Esophagus squamous epithelium (tissue), 5 donors: ENCODE measurements around the gene CARD11. TPM values are rescaled to one million over a fixed set of nuclear protein-coding genes. Genes with fewer than 3 reads are reported as not detected.

Experiments
- DNase-seq: peaks from one replicate; lab custom pipeline; 2025; lab: John Stamatoyannopoulos, UW
- H3K27ac ChIP-seq, 4 donors: fragments of 200-600 bp; sonication (generic); one replicate each; pipeline ENCODE4 v1.5.1; 2016 to 2019; ENCODE audit warnings: mild to moderate bottlenecking in 1 of 4
- H3K27me3 ChIP-seq, 4 donors: fragments of 200-600 bp; sonication (generic); 1 replicate in 3 of 4; 2 replicates in 1 of 4; pipeline versions ENCODE4 v1.5.1 to v1.6.0; 2017 to 2021; ENCODE audit warnings: antibody characterized with exemption in 1 of 4
- H3K36me3 ChIP-seq, 3 donors: fragments of 200-600 bp; sonication (generic); one replicate each; pipeline ENCODE4 v1.5.1; 2016 to 2019
- H3K4me1 ChIP-seq, 3 donors: fragments of 200-600 bp; sonication (generic); one replicate each; pipeline ENCODE4 v1.5.1; 2017 to 2019
- H3K4me3 ChIP-seq, 4 donors: fragments of 200-600 bp; sonication (generic); 1 replicate in 3 of 4; 2 replicates in 1 of 4; pipeline ENCODE4 v1.5.1; 2016 to 2019; ENCODE audit warnings: mild to moderate bottlenecking in 2 of 4, moderate library complexity in 1 of 4
- H3K9me3 ChIP-seq, 3 donors: fragments of 200-600 bp; sonication (generic); one replicate each; pipeline ENCODE4 v1.5.1; 2016 to 2019
- POLR2A ChIP-seq, 4 donors: fragments of 450-650 bp; IDR thresholded peaks; one replicate each; pipeline ENCODE4 v1.6.1; 2017; ENCODE audit warnings: antibody characterized with exemption in 4 of 4, mild to moderate bottlenecking in 4 of 4, moderate library complexity in 3 of 4
- WGBS, 2 donors: methylation state at CpG; one replicate each; pipeline ENCODE4 v1.1.5; 2018; 5-methylcytosine and 5-hydroxymethylcytosine counted together
- intact Hi-C: fragments of 100-400 bp; cut with DNase I; formaldehyde crosslinking; loops from one replicate; pipeline ENCODE4 v1.15.0; 2022
- total RNA-seq, 4 donors: library from RNA; depleted of rRNA; stranded (reverse); fragments of >200 nt; gene quantifications; one replicate each; pipeline ENCODE4 v1.1.0, GENCODE V29; 2016
- TF ChIP-seq, protein P1 (sequence below), 6 experiments: fragments of 450-650 bp in 4 of 6; fragments of 200-600 bp in 2 of 6; sonication (generic) in 2 of 6; IDR thresholded peaks; one replicate each; pipeline ENCODE4 v1.5.1; 2016 to 2019; ENCODE audit warnings: antibody characterized with exemption in 6 of 6, mild to moderate bottlenecking in 4 of 6, moderate library complexity in 4 of 6
- donor health status: DM: yes; HTN: yes; CAD: no.

Gene CARD11
- total RNA-seq, 4 donors from 2014 or later = 0.92 to 2.6 (median 1.6) TPM

DNA sequence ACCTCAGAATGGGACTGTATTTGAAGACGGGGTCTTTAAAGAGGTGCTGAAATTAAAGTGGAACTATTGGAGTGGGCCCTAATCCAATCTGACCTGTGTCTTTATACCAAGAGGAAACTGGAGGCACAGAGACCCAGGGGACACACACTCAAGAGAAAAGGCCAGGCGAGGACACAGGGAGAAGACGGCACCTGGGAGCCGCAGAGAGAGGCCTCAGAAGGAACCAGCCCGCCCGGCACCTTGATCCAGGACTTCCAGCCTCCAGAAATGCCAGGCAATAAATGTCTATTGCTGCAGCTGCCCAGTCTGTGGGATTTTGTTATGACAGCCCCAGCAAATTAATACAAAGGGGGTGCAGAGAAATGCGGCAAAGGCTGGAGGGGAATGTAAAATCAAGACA lies 10.5 kb downstream of the CARD11 start:
- 76 to 79% methylated on average over 7 of the region's 7 CpGs for WGBS, 2 donors
- H3K4me3 ChIP-seq = no peak overlapping the region
- no peaks in the 10 kb centered on the region for H3K36me3 ChIP-seq
- H3K9me3 ChIP-seq = no peaks in the 10 kb centered on the region
- intact Hi-C loops = no loop called here
- H3K4me1 ChIP-seq = peaks cover 4 to 11% (median 4%) of the 10 kb centered on the region in 3 donors
- no peak overlapping the region for H3K27ac ChIP-seq
- no peak for DNase-seq
- TF ChIP-seq, protein P1, sequence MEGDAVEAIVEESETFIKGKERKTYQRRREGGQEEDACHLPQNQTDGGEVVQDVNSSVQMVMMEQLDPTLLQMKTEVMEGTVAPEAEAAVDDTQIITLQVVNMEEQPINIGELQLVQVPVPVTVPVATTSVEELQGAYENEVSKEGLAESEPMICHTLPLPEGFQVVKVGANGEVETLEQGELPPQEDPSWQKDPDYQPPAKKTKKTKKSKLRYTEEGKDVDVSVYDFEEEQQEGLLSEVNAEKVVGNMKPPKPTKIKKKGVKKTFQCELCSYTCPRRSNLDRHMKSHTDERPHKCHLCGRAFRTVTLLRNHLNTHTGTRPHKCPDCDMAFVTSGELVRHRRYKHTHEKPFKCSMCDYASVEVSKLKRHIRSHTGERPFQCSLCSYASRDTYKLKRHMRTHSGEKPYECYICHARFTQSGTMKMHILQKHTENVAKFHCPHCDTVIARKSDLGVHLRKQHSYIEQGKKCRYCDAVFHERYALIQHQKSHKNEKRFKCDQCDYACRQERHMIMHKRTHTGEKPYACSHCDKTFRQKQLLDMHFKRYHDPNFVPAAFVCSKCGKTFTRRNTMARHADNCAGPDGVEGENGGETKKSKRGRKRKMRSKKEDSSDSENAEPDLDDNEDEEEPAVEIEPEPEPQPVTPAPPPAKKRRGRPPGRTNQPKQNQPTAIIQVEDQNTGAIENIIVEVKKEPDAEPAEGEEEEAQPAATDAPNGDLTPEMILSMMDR (IDR thresholded peaks at IDR 0.05) = no peak
- TF ChIP-seq POLR2A (IDR thresholded peaks at IDR 0.05) = no peak
- H3K27me3 ChIP-seq = peaks cover 0 to 11% (median 0%) of the 10 kb centered on the region in 4 donors

DNA sequence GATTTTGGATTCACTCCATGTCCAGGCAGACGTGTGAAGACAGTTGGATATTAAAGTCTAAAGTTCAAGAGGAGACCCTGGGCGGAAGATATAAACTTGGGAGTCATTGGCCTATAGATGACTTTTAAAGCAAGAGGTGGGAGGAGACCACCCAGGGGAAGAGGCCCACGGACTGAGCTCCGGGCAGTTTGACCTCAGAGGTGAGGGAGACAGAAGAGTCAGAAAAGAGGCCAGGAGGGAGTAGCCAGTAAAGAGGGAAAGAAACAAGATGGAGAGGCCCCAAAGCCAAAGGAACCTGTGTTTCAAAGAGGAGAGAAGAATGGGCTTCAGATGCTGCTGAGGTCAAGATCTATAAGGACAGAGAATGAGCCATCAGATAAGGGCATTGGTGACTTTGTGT lies 11.4 kb downstream of the CARD11 start:
- peaks cover 4 to 19% (median 6%) of the 10 kb centered on the region in 3 donors for H3K4me1 ChIP-seq
- no peaks in the 10 kb centered on the region for H3K36me3 ChIP-seq
- intact Hi-C loops = no loop called here
- no peak overlapping the region for H3K27ac ChIP-seq
- no peak overlapping the region for H3K4me3 ChIP-seq
- H3K27me3 ChIP-seq = peaks cover 0 to 11% (median 0%) of the 10 kb centered on the region in 4 donors
- no peak for DNase-seq
- 61 to 81% methylated on average over 4 of the region's 4 CpGs for WGBS, 2 donors
- no peaks in the 10 kb centered on the region for H3K9me3 ChIP-seq
- TF ChIP-seq, protein P1 (IDR thresholded peaks at IDR 0.05) = no peak
- TF ChIP-seq POLR2A (IDR thresholded peaks at IDR 0.05) = no peak

DNA sequence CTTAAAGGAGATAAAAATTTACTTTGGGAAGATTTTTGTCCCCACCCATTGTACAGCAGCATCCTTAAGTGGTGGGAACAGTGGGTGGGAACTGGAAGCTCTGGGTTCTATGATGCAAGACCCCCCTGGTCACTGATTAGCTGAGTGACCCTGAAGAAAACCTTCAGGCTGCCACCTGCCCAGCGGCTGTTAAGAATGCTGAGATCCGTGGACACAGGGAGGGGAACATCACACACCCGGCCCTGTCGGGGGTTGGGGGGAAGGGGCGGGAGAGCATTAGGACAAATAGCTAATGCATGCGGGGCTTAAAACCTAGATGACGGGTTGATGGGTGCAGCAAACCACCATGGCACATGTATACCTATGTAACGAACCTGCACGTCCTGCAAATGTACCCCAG lies 14.5 kb downstream of the CARD11 start:
- WGBS, 2 donors = 83 to 90% methylated on average over 7 to 9 of the region's 9 CpGs
- Histone ChIP-seq H3K4me3 (no peak overlapping the region), H3K27me3 (peaks cover 0 to 24% (median 0%) of the 10 kb centered on the region in 4 donors), H3K27ac (peak overlapping the region in 1 of 4 donors; percentile 75), H3K4me1 (peaks cover 4 to 24% (median 6%) of the 10 kb centered on the region in 3 donors), H3K9me3 (no peaks in the 10 kb centered on the region), H3K36me3 (no peaks in the 10 kb centered on the region)
- no peak for DNase-seq
- intact Hi-C loops = no loop called here
- TF ChIP-seq, protein P1 (IDR thresholded peaks at IDR 0.05) = no peak
- no peak for TF ChIP-seq POLR2A (IDR thresholded peaks at IDR 0.05)

DNA sequence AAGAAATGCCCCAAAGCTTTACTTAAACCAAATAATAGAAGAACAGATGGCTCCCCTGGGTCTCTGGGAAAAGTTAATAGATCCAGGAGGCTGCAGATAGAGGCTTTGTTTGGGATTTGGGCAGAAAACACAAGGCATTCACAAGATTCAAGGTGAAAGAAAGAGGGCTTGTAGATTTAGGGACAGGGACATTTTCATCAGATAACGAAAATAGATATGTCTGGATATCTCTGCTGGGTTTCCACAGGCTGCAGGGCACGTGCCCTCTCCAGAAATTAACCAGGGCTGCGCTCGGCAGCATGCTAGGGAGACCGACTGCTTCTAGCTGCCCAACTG lies 14.9 kb downstream of the CARD11 start:
- no peaks in the 10 kb centered on the region for H3K36me3 ChIP-seq
- peaks cover 0 to 24% (median 0%) of the 10 kb centered on the region in 4 donors for H3K27me3 ChIP-seq
- 81 to 82% methylated on average over 5 of the region's 5 CpGs for WGBS, 2 donors
- peaks cover 4 to 24% (median 6%) of the 10 kb centered on the region in 3 donors for H3K4me1 ChIP-seq
- H3K9me3 ChIP-seq = no peaks in the 10 kb centered on the region
- no peak for DNase-seq
- peak overlapping the region in 1 of 4 donors; percentile 75 for H3K27ac ChIP-seq
- intact Hi-C loops = no loop called here
- no peak overlapping the region for H3K4me3 ChIP-seq
- TF ChIP-seq POLR2A (IDR thresholded peaks at IDR 0.05) = no peak
- TF ChIP-seq, protein P1 (IDR thresholded peaks at IDR 0.05) = no peak

DNA sequence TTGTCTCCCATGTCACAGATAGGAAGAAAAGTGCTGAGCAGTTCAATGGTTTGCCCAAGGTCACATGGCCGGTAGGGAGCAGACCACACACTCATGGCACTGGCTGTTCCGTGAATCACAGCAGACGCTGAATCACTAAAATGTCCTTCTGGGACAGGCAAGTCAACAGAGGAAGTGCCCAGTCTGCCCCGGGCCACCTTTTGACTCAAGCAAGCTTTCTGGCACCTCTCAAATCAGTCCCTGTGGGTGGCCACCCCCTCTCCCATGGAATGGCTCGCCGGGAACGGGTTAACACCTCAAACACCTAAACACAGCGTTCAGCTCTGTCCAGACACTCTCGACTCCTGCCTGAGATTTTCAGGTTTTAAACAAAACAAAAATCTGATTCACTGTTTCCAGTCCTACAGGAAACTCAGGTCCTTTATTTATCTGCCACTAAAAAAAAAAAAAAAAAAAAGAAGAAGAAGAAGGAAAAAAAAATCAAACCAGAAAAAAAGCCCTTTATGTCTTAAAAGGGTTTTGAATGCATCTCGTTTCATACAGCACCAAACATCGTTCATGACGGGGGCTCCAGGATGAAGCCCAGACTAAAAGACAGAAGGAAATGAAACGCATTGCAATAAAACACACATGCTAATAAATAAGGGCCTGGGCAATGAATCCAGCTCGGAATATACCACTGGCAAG lies 15.5 kb downstream of the CARD11 start:
- 20 to 23% methylated on average over 11 to 13 of the region's 14 CpGs for WGBS, 2 donors
- peak overlapping the region in 1 of 4 donors; percentile 40 for H3K4me3 ChIP-seq
- peak overlapping the region in 3 of 4 donors; percentile 59 to 75 (median 74) for H3K27ac ChIP-seq
- DNase-seq = no peak
- no peaks in the 10 kb centered on the region for H3K36me3 ChIP-seq
- intact Hi-C loops = no loop called here
- H3K9me3 ChIP-seq = no peaks in the 10 kb centered on the region
- TF ChIP-seq, protein P1 (IDR thresholded peaks at IDR 0.05) = no peak
- no peak for TF ChIP-seq POLR2A (IDR thresholded peaks at IDR 0.05)
- peaks cover 0 to 24% (median 0%) of the 10 kb centered on the region in 4 donors for H3K27me3 ChIP-seq
- H3K4me1 ChIP-seq = peaks cover 4 to 24% (median 6%) of the 10 kb centered on the region in 3 donors
